ENCODE results near the gene ILKAP.

Gene ILKAP

DNA sequence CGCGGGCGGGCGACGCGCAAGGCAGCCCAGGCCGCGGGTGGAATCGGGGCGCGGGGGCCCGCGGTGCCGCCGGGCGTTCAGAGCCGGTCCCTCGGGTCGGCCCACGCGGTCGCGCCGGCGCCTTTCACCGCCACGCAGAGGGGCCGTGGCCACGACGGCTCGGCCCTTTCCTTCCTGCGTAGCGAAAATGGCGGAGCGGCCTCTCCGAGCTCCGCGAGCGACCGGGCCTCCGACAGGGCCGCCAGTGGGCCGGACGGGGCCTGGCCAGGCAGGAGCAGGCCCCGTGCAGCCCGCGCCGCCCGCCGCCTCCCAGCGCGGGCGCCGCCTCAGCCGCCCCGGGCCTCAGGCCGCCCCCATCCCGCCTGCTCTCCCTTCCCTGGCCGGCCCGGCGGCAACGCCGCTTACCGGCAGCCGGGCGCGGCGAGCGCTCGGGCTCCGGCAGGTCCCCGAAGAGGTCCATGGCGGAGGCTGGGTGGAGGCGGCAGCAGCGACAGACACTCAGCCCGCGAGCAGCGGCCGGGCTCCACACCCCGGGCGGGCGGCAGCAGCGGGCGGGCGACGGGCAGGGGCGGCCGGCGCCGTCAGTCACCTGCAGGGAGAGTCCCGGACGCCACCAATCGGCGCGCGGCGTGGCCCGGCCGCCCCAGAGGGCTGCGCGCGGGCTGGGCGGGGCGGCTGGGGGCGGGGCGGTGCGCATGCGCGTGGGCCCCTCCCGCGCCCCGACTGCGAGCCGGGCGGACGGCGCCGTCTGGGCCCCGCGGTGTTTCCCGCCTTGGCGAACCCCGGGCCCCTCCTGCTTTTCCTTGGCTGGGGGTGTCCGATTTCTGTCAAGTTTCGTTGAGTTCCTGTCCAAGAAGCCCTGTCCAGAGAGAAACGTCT is at the start of gene ILKAP:
Gene ILKAP, minus strand, starts transcription at position 602 of the 879 bp plus-strand sequence. Its CDS starts 142 bp downstream, at position 460.
- peak; percentile 38 for DNase-seq

- DNase-seq: no peak
Measured at GRCh38 chr2:238252766-238253630, 49.5 kb upstream of the ILKAP start.

- no peak for DNase-seq
Measured at GRCh38 chr2:238251986-238252385, 48.5 kb upstream of the ILKAP start.

DNA sequence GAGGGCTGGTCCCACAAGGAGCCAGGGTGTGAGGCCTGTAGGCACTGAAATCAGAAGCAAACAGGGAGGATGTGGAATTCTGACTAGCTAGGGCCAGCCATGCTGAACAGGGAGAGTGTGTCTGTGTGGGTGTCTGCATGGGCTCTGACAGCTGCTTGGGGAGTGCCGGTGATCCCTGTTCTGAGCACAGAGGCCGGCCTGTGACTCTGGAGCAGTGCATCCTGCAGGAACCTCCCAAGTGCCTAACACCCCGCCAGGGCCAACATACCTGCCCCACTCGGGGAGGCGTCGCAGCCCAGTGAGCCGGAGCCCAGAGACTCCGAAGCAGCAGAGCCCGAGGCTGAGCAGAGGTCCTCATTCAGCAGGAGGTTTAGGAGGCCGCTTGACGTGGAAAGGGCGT is 47.8 kb upstream of the ILKAP start:
- no peak for DNase-seq

- no peak for DNase-seq
Measured at GRCh38 chr2:238250896-238251295, 47.4 kb upstream of the ILKAP start.

DNA sequence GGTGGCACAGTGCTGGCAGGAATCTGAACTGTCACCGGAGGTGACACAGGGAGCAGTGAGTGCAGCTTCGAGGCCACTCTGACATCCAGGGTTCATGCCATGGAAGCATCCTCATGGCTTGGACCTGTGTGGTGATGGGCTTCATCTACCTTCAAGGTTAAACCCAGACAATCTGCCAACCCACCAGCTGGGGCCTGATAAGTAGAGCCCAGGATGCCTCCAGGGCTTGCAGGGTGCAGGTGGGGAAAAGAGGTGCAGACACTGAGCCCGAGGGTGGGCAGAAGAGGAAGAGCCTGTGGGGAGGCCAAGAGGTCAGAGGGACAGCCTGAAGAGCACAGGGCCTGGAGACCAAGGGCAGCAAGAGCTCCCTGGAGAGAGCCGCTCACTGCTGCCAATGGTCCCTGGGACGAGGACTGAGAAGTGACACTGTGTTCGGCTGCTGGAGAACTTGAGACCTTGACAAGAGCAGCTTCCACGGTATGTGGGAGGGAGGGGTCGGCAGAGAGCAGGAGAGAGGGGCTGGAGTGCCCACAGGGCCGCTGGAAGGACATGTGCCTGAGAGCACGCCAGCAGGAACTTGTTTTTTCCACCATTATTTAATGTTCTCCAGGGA is 44.5 kb upstream of the ILKAP start:
- no peak for DNase-seq

DNA sequence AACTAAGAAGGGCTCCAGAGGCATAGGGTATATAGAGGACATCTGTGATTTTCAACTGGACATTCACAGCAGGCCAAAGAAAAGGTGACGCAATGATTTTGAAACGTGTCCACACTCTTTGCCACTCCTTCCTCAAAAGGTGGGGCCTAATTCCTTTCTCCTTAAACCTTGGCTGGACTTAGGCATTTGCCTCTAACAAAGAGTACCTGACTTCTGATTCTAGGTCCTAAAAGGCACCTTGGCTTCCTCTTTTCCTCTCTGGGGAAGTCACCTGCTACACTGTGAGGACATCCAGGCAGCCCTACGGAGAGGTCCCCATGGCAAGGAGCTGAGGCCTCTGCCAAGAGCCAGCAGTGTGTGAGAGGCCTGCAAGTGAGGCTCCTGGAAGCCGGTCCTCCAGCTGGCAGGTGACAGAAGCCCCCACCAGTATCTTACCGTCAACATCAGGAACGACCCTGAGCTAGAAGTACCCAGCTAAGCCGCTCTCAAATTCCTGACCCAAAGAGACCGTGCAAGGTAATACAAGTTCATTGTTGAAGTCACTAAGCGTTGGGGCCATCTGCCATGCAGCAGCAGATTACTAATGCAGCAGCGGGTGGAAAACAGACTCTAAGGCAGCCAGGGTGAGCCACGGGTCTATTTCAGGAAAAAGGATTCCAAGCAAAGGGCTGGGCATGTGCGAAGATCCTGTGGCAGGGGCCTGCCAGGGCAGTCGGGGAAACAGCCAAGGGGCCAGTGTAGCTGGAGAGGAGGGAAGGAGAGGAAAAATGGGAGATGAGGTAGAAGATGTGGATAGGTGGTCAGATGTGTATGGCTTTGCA is 43.7 kb upstream of the ILKAP start:
- no peak for DNase-seq

DNA sequence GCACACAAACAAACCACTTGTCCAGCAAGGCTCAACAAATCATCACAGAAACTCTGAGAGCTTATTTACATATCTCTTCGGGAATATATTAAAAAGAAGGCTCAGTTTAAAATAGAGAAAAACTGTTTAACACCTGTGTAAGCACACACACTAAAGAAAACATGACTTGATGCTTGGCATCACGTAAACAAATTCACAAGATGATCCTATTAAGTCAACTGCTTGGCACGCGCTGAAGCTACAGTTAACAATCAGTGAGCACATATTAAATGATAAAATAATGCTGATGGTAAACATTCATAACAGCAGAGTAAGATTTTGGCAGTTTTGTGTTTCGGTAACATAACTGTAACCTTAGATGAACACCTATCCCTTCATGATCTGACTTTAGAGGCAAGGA is 40.7 kb upstream of the ILKAP start:
- DNase-seq: no peak

DNA sequence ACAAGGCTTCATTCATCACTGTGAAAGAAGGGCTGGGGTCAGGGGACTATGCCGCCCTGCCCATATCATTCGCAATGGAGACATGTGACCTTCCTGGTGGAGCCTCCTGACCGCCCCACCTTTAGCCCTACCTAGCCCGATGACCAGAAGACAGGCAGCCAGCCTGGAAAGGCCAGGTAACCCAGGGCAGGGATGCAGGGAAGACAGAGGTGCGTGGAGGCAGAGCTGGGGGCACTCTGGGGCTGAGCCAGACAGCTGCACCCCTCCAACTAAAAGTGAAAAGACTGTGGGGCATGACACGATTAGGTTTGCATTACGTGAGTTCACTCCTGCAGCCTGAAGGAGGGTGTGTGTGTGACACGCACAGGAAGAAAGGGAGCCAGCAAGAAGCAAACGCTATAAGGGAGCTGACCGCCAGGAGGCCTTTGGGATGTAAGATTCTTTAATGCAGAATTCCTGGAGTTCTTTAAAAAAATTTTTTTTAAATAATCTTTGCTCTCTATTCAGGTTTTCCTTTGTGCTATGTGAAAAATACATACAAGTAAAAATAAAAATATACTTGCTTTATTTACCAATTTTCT is 40.1 kb upstream of the ILKAP start:
- DNase-seq: no peak

- peak; percentile 46 for DNase-seq
Measured at GRCh38 chr2:238242731-238243495, 39.4 kb upstream of the ILKAP start.

DNA sequence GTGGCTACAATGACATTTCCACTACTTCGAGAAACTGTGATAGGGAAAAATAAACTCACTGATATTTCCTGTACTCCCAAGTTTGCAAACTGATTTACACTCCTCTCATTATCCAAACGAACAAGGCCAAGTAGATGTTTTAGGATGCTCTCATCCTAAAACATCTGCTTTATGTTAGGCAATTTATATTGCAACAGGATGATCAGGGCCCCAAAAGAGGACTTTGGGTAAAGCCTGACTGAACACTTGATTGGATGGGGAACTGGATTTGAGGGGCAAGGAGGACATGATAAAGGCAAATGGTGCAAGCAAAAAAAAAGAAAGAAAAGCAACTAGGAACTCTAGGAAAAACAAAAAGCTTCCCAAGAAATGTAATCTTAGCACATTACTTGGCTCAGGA is 38.5 kb upstream of the ILKAP start:
- no peak for DNase-seq

GRCh38 chr2:238240757-238241711 is 37.5 kb upstream of the ILKAP start:
- peak; percentile 24 for DNase-seq

GRCh38 chr2:238239863-238240756 is 36.6 kb upstream of the ILKAP start, which contains the start of gene HES6:
Gene HES6, minus strand, starts transcription at chr2:238240038. Its CDS starts 133 bp downstream, at chr2:238239905.
- peak; percentile 88 for DNase-seq

DNA sequence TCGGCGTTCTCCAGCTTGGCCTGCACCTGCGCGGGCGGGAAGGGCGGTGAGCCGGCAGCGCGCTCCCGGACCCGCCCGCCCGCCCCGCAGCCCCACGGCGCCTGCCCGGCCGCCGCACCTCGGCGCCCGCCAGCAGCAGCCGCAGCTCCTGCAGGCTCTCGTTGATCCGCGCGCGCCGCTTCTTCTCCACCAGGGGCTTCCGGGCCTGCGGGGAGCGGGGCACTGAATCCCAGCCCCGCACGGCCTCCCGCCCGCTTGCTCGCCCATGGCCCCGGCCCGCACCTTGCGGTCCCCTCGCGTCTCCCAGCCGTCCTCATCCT is 36.0 kb upstream of the ILKAP start:
- no peak for DNase-seq

GRCh38 chr2:238238766-238239542 is 35.5 kb upstream of the ILKAP start:
- no peak for DNase-seq

DNA sequence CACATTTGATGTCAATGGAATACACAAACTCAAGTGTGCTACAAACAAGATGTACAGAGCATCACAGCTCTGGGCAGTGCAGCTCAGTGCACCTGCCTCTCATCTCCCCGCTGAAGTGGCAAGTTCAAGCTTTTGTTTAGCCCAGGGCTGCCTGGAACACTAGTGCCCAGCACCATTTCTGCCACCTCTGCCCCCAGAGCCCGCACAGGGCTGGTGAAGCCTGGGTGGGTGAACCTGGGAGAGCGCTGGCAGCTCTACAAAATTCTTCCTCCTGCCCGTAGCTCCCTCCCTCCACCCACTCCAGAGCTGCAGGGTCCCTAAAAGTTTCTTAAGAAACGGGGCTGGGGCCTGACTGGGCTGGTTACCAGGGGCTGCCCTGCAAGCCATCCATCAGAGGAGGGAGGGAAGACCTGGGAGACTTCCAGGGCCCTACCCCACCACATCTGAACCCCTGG is 34.8 kb upstream of the ILKAP start:
- DNase-seq: no peak

- no peak for DNase-seq
Measured at GRCh38 chr2:238237431-238238135, 34.1 kb upstream of the ILKAP start.

Data from NCI-H2081 treated with DMSO at 0.1 percent for 48 hours (cell line).